Activated CD4-positive, alpha-beta T cell treated with anti-CD3 and anti-CD28 coated beads, Interleukin-2, amount 50 U/mL, for 16 hours (primary cell): ENCODE data around the gene RNPS1.
A peak's percentile ranks its signal among the peaks of the same experiment; 100 is the strongest.

Experiments
- DNase-seq: peaks from one replicate; pipeline ENCODE4 v3.0.0-alpha.2; 2020

Gene RNPS1

DNA sequence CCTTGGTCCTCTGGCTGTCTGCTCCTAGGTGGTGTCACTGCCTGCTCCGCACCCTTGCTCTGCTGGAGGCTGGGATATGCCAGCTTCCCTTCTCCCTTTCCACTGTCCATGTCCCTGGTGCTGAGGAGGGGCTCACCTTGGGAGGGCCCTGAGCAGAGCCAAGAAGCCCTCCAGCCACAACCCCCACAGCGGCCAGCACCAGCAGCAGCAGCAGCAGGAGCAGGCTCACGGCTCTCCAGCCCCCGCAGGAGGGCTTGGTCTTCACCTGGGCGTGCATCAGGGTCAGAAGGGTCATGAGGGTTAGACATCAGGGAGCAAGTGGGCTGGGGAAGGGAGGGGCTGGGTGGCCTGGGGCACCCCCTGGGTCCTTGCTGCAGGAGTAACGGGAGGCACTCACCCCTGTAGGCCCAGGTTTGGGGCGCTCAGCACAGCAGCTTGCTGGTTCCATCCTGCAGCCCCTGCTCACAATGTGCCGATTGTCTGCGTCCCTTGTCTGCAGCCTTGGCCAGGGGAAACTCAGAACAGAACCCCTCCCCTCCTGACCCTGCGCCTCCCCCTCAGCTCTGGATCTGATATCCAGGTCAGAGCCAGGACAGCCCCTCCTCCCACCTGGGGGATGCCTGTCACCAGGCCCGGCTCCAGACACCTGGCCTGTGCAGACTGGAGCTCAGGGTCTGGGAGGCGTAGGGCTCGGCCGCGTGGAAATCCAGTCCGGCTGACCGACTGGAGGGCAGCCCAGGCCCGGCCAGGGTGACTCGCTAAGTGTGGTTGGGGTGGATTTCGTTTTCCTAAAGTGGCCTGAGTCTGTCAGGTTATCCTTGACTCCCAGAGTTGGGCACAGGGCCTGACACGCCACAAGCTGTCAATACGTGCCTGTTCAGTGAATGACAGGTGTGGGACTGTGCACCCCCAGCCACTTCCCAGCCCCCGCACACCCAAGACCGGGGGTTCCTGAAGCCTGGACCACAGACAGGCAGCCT lies 57.2 kb downstream of the RNPS1 start, which contains the start of gene BRICD5:
BRICD5 (minus strand) TSS at position 478 of the 980 bp plus-strand sequence; CDS start at position 448, 30 bp downstream.
- no peak for DNase-seq

DNA sequence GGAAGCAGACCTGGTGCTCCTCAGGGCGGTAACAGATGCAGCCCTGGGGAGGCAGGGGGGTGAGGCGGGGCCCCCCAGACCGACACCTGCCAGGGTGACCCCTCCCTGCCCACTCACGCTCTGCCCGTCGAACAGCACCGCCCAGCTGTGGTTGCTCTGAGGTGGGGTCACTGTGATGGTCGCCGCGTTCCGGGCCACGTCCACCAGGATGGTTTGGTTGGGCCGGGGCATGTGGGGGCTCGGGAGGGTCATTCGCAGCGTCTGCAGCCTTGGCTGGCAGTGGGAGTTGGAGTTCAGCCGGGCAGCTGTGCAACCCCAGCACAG lies 58.0 kb downstream of the RNPS1 start:
- DNase-seq: no peak

- no peak for DNase-seq
Measured at GRCh38 chr16:2209258-2210008, 58.5 kb downstream of the RNPS1 start.

GRCh38 chr16:2208772-2209171 lies 59.2 kb downstream of the RNPS1 start:
- no peak for DNase-seq

GRCh38 chr16:2208308-2208707 lies 59.6 kb downstream of the RNPS1 start:
- no peak for DNase-seq

DNA sequence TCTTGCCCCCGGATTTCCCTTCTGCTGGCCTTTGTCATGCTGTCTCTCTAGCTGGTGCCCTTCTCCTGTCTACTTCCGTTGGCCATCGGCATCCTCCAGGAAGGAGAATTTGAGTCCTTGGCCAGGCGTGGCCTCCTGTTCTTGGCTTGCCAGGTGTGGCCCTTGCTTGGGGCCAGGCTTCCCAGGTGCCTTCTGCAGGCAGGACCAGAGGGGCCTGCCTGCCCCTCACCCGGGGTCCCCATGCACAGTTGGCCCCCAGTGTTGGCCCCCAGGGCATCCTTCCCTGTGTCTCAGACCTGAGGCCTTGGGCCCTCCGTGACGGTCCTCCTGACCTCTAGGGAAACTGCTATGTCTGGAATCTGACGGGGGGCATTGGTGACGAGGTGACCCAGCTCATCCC lies 60.1 kb downstream of the RNPS1 start:
- no peak for DNase-seq

DNA sequence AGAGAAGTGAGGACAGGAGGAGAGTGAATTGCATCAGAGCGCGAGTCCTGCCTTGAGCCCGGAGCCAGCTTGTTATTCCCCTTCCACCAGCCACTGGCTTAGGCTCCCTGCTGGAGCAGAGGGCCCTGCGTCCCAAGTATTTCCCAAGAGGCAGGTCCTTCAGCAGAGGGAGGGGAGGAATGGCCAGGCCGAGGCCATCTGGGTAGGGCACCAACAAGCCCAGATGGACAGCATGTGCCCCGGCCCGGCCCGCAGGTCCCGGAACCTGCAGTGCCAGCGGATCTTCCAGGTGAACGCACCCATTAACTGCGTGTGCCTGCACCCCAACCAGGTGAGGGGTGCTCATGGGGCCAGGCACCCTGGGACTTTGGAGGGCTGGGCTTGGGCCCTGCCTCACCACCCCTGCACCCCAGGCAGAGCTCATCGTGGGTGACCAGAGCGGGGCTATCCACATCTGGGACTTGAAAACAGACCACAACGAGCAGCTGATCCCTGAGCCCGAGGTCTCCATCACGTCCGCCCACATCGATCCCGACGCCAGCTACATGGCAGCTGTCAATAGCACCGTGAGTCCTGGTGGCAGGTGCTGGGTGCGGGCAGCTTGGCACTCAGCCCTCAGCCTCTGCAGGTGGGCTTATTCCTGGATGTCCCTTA lies 61.0 kb downstream of the RNPS1 start:
- DNase-seq: no peak

- DNase-seq: no peak
Measured at GRCh38 chr16:2206420-2206779, 61.5 kb downstream of the RNPS1 start.

GRCh38 chr16:2205967-2206313 lies 62.0 kb downstream of the RNPS1 start:
- no peak for DNase-seq

DNA sequence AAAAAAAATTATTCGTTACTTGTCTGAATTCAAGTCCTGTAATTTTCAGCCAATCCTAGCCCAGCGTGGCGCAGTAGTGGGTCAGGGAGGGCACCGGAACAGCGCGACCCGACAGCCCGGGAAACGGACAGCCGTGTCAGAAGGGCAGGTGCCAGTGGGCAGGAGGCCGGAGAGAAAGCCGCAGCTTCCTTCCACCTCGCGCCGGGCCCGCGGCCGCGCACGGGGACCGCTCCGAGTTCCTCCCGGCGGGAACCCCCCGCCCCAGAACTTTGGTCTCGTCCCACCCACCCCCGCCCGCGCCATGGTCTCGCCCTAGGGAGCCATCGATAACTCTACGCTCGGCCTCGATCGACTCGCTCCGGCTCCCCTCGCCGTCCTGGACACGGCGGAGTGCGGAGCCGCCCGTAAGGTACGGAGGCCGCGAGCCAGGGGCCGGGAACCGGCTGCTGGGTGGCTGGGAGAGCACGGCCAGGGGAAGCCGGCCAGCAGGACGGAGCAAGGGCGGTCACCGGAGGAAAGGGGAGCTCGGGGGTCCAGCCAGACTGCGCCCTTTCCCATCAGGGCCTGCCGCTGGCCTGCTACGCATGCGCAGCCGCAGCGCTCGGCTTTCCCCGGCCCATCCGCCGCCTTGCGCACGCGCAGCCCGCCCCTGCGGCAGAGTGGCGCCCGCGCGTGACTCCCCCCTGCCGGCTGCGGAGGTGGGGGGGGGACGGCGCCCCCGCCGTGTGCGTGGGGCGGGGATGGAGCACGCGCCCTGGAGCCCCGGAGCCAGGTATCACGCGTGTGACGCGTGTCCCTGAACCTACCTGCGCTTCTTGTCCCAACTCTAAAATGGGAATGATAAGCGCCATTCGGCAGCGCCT lies 62.6 kb downstream of the RNPS1 start, which contains the start of gene MLST8:
MLST8 (plus strand) TSS at position 351 of the 863 bp plus-strand sequence. CDS start 632 bp downstream, outside the sequence.
- peak; percentile 88 for DNase-seq

- no peak for DNase-seq
Measured at GRCh38 chr16:2204416-2205103, 63.4 kb downstream of the RNPS1 start.
